AG09309 (cell line): ENCODE results near the gene CAMK1G.

ENCODE experiments used
- DNase-seq: peaks from one replicate; pipeline ENCODE4 v3.0.0-alpha.2; 2010; ENCODE audit warnings: low read depth
- H3K4me3 ChIP-seq: 2 replicates; pipeline ENCODE4 v1.5.1; 2011; ENCODE audit warnings: mild to moderate bottlenecking, low read depth, low read length, moderate library complexity; ENCODE audit not compliant: control insufficient read depth
- TF ChIP-seq, protein P1 (sequence below): IDR thresholded peaks from 2 replicates; pipeline ENCODE4 v1.5.1; 2011; ENCODE audit warnings: mild to moderate bottlenecking, low read depth, low read length, inconsistent platforms; ENCODE audit not compliant: insufficient read depth, control insufficient read depth; ENCODE audit errors: missing control alignments

CAMK1G gene

GRCh38 chr1:209595028-209595427 is 11.5 kb downstream of the CAMK1G start:
- no peak overlapping the region for H3K4me3 ChIP-seq
- DNase-seq: no peak
- TF ChIP-seq, protein P1, sequence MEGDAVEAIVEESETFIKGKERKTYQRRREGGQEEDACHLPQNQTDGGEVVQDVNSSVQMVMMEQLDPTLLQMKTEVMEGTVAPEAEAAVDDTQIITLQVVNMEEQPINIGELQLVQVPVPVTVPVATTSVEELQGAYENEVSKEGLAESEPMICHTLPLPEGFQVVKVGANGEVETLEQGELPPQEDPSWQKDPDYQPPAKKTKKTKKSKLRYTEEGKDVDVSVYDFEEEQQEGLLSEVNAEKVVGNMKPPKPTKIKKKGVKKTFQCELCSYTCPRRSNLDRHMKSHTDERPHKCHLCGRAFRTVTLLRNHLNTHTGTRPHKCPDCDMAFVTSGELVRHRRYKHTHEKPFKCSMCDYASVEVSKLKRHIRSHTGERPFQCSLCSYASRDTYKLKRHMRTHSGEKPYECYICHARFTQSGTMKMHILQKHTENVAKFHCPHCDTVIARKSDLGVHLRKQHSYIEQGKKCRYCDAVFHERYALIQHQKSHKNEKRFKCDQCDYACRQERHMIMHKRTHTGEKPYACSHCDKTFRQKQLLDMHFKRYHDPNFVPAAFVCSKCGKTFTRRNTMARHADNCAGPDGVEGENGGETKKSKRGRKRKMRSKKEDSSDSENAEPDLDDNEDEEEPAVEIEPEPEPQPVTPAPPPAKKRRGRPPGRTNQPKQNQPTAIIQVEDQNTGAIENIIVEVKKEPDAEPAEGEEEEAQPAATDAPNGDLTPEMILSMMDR: no peak

DNA sequence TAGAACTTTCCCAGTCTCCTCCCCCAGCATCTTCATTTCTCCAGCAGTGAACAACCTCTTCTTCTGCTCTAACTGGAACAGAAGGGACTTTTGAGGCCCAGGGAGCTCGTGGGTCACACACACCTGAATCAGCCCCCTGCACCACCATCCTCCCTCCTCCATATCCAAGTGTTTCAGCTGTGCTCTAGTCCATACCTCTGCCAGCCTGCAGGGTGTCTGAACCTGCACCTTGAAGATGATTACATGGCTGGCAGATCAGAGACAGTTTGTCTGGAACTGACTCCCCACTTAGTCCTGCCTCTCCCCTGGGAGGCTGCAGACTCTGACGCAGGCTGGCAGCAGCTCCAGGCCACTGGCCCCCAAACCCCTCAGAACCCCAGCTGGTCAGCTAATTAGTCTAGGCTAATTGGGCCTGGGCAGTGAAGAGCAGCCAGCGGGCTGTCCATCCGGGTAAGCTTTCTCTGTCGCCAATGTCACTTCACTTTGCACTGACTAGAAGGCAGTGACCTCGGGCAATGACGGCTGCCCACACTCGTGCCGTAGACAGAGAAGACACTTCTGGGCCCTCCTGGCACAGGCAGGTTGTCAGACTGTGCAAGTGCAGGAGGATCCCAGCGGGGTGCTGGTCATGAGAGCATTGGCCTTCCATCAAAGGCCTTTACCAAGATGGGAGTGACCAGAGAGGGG is 12.2 kb downstream of the CAMK1G start:
- TF ChIP-seq, protein P1: no peak
- DNase-seq: no peak
- H3K4me3 ChIP-seq: no peak overlapping the region

DNA sequence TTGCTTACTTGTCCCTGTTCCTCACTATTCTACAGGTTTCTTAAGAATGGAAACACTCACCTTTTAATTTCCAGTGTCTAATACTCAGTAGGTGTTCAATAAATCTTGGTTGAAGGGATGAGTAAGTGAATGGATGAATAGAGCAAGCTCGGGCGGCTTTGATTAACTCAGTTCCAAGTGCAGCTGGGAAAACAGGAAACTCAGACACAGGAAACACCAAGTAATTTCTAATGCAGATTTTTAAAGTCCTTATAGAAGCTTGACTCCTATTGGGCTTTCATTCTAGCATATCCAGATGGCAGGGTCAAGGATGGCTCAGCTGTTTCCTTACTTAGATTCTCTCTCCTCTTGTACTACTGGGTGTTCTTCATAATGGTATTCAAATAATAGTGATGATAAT is 14.0 kb downstream of the CAMK1G start:
- TF ChIP-seq, protein P1: no peak
- no peak for DNase-seq
- no peak overlapping the region for H3K4me3 ChIP-seq

DNA sequence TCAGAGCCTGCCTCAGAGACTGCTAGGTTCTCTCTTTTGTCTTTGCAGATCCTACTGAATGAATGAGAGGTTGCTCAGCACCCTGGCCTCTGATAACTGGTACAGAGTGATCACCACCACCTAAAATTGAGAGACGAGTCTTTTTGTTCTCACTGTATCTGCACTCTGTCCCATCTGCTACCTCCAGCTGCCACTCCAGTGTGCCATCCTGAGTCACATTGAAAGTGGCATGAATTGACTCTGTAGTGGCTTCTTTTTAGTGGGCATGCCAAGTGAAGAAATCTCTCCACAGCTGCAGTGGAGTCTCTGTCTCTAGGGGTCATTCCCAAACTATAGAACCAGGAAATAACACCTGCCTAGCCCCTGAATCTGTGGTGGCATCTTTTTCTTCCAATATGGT is 14.7 kb downstream of the CAMK1G start:
- no peak for DNase-seq
- TF ChIP-seq, protein P1: no peak
- H3K4me3 ChIP-seq: no peak overlapping the region

GRCh38 chr1:209600541-209600940 is 17.0 kb downstream of the CAMK1G start:
- no peak for DNase-seq
- H3K4me3 ChIP-seq: no peak overlapping the region
- TF ChIP-seq, protein P1: no peak

GRCh38 chr1:209601809-209602657 is 18.5 kb downstream of the CAMK1G start:
- H3K4me3 ChIP-seq: no peak overlapping the region
- DNase-seq: no peak
- TF ChIP-seq, protein P1: peak; percentile 76

DNA sequence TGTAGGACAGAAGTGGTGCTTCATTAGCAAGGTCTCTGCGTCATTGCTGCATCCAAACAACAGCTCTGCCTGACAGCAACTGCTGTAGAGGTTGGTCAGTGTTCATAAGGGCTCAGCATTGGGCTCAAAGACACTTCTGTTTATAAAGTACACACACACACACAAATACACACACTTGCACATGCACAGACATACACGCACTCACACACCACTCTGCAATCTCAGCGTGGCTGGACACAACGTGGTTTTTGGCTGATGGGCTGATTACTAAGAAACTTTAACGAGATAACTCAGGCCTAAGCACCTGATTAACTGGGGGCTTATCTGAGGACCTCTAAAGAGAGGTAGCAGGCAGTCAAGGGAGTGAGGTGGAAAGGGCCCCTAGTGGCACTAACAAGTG is 20.4 kb downstream of the CAMK1G start:
- no peak for DNase-seq
- H3K4me3 ChIP-seq: no peak overlapping the region
- TF ChIP-seq, protein P1: no peak
